ENCODE data around the gene CCNJL.

The CCNJL gene

DNA sequence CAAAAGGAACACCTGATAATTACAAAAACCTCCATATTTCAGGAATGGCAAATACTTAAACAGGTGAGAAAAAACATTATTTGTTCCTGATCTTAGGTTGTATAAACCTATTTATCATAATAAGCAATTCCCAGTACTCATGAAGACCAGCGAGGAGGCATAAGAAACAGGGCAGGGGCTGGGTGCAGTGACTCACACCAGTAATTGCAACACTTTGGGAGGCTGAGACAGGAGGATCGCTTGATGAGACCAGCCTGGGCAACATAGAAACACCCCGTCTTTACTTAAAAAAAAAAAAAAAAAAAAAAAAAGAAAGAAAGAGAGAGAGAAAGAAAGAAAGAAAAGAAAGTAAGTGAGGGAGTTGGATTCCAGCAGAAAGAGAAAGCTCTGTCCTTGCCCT lies 21.6 kb downstream of the CCNJL start:
- DNase-seq (ENCODE audit: low read depth in 2 of 2) = no peak

DNA sequence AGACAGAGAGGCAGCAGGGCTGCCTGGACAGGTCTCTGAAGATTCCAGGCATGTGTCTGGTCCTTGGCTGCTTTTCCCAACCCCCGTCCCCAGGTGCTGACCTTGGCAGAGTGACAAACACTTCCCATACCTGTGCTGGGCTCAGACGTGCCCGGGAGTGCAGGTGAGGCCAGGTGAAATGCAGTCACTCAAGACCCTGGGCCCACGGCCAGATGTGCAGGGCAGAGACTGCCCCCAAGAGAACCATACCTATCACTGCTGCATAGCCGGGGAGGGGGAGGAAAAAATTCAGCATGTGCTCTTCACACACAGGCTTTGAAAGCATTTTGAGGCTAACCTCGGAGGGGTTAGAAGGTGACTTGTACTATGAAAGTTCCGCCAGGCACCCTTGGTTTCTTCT lies 22.6 kb downstream of the CCNJL start:
- no peak for DNase-seq (ENCODE audit: low read depth in 2 of 2)

GRCh38 chr5:160289356-160289651 lies 23.1 kb downstream of the CCNJL start:
- DNase-seq (ENCODE audit: low read depth in 2 of 2) = no peak

- DNase-seq (ENCODE audit: low read depth in 2 of 2) = no peak
Measured at GRCh38 chr5:160287378-160288051, 24.8 kb downstream of the CCNJL start.

GRCh38 chr5:160286947-160287346 lies 25.4 kb downstream of the CCNJL start:
- no peak for DNase-seq (ENCODE audit: low read depth in 2 of 2)

GRCh38 chr5:160285316-160285715 lies 27.0 kb downstream of the CCNJL start:
- no peak for DNase-seq (ENCODE audit: low read depth in 2 of 2)

DNA sequence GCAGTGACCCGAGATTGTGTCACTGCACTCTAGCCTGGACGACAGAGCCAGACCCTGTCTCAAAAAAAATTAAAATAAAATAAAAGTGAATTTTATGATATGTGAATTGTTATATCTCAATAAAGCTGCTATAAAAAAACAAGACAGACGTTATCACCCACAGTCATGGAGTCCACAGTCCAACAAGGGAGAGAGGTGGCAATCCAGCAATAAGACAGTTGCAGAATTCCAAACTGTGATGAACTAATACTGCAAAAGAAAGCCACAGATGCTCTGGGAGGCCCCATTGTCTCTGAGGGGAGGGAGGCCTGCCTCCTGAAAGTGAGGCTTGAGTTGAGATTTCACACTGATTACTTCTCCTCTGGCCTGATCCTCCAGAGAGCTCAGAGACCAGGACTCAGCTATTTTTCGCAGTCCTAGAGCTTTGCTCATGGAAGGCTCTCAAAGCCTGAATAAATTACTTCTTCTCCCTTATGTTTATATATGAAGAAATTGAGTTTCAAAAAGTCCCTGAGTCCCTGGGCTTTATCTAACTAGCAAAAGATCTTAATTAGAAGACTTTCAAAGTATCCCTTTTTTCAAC lies 28.0 kb downstream of the CCNJL start:
- DNase-seq (ENCODE audit: low read depth in 2 of 2) = no peak

GRCh38 chr5:160281275-160281674 lies 31.1 kb downstream of the CCNJL start:
- DNase-seq (ENCODE audit: low read depth in 2 of 2) = no peak

GRCh38 chr5:160280384-160281095 lies 31.8 kb downstream of the CCNJL start:
- no peak for DNase-seq (ENCODE audit: low read depth in 2 of 2)

GRCh38 chr5:160278343-160278742 lies 34.0 kb downstream of the CCNJL start:
- no peak for DNase-seq (ENCODE audit: low read depth in 2 of 2)

DNA sequence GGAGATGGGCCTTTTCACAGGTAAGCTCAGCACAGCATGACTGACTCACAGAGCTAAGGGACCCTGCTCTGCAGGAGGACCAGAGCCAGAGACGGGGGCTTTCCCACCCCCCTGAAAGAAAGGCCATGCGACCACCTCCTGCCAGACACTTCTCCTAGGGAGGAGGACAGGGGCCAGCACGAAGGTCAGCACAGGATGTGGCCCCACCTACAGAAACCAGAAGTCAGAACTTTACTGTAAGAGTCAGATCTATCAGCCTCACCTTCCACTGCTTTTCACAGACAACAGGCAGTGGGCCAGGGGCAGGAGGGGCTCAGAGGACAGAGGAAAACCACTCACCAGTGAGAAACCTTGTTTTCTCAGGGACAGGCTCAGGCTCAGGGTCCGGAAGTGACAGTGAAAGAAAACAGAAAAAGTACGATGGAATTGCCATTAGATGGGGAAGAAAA lies 37.9 kb downstream of the CCNJL start:
- DNase-seq (ENCODE audit: low read depth in 2 of 2) = no peak

DNA sequence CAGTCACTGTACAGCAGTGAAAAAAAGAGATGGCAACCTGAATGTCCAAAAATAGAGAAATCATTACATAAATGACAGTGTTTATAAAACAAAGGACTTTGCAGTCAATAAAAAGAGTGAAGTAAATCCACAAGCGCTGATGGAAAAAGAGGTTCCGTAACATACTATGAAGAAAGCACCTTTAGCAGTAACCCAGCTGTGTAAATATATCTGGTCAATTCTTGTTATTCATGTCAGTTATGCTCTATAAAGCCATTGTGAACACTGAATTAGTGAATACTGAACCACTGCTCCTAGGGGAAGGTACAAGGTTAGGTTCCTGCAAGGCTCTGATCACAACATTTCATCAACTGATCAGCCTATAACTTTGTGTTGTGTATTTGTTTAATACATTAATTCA lies 39.5 kb downstream of the CCNJL start:
- no peak for DNase-seq (ENCODE audit: low read depth in 2 of 2)

DNA sequence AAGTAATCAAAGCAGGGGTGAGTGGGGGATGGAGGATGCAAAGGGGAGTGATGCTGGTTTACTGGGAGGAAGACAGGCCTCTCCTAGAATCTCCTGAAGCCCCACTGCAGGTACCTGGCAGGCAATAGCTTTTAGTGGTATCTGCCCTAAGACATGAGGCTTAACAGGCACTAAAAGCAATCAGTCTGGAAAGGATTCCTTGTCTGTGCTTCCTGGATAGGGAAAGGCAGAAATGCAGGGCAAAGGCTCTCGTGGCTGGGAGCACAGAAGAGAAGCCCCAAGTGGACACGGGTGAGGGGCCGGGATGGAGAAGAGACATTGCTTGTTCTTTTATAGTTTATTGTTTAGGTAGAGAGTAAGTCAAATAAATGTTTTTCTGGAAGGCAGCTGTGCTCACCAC lies 40.1 kb downstream of the CCNJL start:
- DNase-seq (ENCODE audit: low read depth in 2 of 2) = no peak

DNA sequence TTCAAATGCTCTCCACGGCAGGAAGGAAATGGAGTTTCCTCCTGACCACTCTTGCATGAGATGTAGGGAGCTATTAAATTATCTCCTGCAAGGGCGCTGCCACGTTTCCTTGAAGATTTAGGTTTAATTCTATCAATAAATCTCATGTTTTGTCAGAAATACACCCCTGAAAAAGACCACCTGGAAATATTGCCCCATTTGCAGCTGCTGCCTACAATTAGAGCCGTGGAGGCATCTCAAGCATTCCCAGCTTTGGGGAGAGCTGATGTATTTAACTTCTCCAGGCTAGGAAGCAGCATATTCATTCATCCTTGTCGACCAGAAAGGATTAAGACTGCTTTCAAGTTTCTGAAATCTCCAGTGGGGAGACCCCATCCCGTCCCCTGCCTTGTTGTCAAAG lies 40.5 kb downstream of the CCNJL start:
- no peak for DNase-seq (ENCODE audit: low read depth in 2 of 2)

DNA sequence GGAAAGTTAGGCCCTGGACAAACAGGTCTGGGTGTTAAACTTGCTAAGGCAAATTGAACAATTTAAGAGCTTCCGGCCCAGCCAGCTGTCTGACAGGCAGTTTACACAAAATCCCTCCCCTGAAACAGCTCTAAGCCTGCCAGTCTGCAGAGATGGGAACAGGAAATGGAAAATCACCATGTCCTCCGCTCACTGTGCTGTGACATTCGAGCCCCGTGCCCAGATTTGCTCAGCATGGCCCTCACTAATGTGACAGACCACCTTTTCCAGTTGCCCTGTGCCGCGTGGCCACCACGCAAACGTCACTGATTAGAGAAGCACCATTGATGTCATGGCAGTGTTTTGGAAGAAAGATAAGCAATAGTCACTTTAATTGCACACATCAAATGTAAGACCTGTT lies 41.0 kb downstream of the CCNJL start:
- DNase-seq (ENCODE audit: low read depth in 2 of 2) = no peak

DNA sequence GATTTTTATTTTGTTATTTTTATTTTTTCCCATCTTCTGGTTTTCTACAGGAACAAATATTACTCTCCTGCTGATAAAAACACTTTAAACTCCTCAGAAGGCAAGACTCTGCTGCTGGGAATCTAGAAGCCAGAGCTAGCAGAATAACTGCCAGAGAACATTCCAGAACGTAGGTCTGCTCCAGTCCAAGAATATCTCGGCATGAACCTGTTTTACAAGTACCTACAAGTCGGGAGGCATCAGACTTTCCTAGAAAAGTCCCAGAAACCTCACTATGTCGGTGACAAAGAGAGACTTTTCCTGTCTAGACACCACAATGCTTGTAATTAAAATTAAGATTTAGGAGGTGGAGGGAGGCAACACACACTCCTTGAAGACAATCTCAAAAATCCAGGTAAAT lies 41.7 kb downstream of the CCNJL start:
- DNase-seq (ENCODE audit: low read depth in 2 of 2) = no peak

DNA sequence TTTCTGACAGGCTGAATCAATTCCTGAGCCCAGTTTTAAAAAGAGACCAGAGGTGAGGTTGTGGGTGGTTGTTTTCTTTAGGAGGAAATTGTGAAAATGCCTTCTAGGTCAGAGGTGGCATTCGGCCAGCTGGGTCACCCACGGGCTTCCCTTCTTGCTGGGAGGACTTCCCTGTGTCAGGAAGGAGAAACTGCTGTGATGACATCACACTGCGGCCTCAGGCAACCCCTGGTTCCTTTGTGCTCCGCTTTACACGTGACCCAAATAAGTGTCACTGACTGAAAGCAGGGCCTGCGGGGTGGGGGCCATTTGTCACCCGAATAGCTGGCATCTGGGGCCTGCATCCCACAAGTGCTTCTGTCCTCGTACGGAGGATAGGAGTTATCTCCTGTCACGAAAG lies 43.3 kb downstream of the CCNJL start:
- DNase-seq (ENCODE audit: low read depth in 2 of 2) = no peak

- no peak for DNase-seq (ENCODE audit: low read depth in 2 of 2)
Measured at GRCh38 chr5:160268121-160268520, 44.2 kb downstream of the CCNJL start.

- DNase-seq (ENCODE audit: low read depth in 2 of 2) = no peak
Measured at GRCh38 chr5:160266752-160267345, 45.5 kb downstream of the CCNJL start.

DNA sequence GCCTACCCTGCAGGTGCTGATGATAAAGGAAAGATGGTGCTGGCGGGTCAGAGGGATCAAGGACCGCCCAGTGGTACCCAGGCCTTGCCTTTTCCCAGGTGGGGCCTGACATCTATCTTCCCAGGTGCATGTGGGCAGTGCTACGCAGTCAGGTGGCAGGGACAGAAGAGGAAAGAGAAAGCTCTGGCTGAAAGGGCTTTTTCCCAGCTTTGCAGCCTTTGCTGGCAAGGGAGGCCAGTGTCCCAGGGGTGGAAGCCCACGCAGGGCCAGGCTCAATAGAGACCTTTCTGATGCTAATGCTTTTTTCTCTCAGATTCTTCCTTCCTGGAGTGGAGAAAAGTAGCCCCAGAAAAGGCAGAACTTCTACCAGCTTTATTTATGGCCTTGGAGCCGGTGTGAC lies 46.3 kb downstream of the CCNJL start:
- DNase-seq (ENCODE audit: low read depth in 2 of 2) = no peak

DNA sequence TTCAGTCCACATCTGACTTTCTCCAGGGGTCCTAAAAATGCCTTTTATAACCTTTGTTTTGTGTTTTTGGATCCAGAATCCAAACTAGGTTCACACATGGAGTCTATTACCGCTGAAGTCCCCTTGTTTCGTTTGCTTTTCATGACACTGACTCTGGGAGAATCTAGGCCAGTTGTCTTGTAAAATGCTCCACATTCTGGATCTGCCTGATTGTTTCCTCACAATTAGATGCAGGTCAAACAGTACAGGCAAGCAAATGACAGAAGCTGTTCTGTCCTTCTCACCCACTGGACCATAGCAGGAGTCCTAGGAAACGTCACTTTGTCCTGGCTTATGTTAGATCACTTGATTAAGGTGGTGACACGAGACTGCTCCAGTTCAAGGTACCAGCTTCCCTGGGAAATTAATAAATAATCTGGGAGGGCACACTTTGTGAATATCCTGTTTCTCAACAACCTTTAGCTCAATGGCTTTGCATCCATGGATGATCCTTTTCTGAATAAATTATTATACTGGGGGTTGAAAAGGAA lies 49.0 kb downstream of the CCNJL start:
- no peak for DNase-seq (ENCODE audit: low read depth in 2 of 2)

DNA sequence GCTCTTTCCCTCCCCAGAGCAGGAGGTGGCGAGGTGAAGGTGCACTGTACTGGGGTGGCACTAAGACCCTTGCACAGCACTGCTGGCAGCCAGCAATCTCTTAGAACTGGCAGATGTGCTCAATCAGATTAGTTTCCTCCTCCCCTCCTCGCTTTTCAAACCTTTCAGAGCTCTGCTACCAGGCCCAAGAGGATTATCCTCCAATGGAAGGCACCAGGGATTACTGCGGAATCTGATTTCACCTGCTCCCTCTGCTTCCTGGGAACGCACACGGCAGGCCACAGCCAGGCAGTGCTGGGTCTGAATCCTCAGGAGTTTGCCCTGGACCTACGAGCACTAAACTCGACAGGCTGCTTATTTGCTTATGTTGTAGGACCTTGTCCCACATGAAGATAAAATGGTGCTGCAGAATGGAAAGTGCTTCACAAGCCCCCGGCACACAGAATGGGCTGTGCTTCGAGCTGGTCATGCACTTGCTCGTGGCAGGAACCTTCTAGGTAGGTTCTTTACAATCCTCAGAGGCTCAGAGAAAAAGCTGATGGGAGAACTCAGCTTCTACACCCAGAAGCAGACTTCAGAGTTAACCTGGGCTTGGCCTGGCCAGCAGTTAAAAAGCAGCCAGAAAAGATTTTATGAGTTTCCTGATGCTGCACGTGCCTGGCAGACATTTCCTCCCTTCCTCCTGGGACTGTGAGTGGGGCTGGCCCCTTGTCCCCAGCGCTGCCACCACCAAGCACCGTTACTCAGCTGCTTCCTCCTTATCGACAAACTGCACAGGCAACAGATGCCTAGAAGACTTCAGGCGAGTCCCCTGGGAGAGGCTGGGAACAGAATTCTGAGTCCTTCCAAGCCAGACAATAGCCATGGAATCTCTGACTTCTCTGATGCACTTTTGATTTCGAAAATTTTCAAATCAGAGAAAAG lies 50.0 kb downstream of the CCNJL start:
- no peak for DNase-seq (ENCODE audit: low read depth in 2 of 2)

All from activated CD4-positive, alpha-beta T cell treated with anti-CD3 and anti-CD28 coated beads for 24 hours (primary cell).